ENCODE measurements around the gene ATG101. TPM values are rescaled to one million over a fixed set of nuclear protein-coding genes. Genes with fewer than 3 reads are reported as not detected.

Gene ATG101
- total RNA-seq, 2 experiments from 2014 or later, result 20.6 to 20.9 TPM

GRCh38 chr12:52032446-52032803, 37.4 kb upstream of the ATG101 start:
- Mint-ChIP-seq H3K27ac (peak overlapping the region; percentile 86), H3K27me3 (no peaks in the 10 kb centered on the region), H3K4me1 (ENCODE audit: low read depth) (peaks cover 33% of the 10 kb centered on the region), H3K36me3 (ENCODE audit: low read depth) (no peaks in the 10 kb centered on the region), H3K4me3 (peak overlapping the region; percentile 80), H3K9me3 (no peaks in the 10 kb centered on the region)
- intact Hi-C loops (cut with DNase I, micrococcal nuclease), result loop anchor here in 1 of 2 experiments (2.0 kb wide), 1 partner anchor 38 kb away; no protein-coding TSS in a partner anchor
- Histone ChIP-seq H3K27ac (ENCODE audit: low read depth in 1 of 2, low read length in 2 of 2) (peak overlapping the region; percentile 43 to 57), H3K27me3 (ENCODE audit: control insufficient read depth in 1 of 2, insufficient read depth in 2 of 2, low read length in 2 of 2) (no peaks in the 10 kb centered on the region), H3K4me3 (ENCODE audit: low read length) (peak overlapping the region; percentile 56), H3K9me3 (ENCODE audit: control insufficient read depth in 1 of 2, insufficient read depth in 1 of 2, low read length in 2 of 2) (no peaks in the 10 kb centered on the region), H3K4me1 (ENCODE audit: insufficient read depth, low read length) (peaks cover 34% of the 10 kb centered on the region), H3K36me3 (ENCODE audit: insufficient read depth, low read length) (no peaks in the 10 kb centered on the region)
- ATAC-seq (ENCODE audit: poor library complexity), result peak; percentile 3
- CTCF ChIA-PET, result interaction anchor here (1.2 to 9.8 kb wide), 6 partner anchors 9 to 84 kb away, joined by 5 to 89 read pairs (median 8); partner anchors contain the start of genes ATG101, NR4A1 and TAMALIN
- peak in 1 of 14 experiments; percentile 44 for DNase-seq
- POLR2A ChIA-PET, result interaction anchor here (1.0 to 5.0 kb wide), 8 partner anchors 9 to 212 kb away, joined by 3 to 37 read pairs (median 7); partner anchors contain the start of genes ATG101, NR4A1 and TAMALIN
- no peak for TF ChIP-seq CTCF (IDR thresholded peaks at IDR 0.05)

DNA sequence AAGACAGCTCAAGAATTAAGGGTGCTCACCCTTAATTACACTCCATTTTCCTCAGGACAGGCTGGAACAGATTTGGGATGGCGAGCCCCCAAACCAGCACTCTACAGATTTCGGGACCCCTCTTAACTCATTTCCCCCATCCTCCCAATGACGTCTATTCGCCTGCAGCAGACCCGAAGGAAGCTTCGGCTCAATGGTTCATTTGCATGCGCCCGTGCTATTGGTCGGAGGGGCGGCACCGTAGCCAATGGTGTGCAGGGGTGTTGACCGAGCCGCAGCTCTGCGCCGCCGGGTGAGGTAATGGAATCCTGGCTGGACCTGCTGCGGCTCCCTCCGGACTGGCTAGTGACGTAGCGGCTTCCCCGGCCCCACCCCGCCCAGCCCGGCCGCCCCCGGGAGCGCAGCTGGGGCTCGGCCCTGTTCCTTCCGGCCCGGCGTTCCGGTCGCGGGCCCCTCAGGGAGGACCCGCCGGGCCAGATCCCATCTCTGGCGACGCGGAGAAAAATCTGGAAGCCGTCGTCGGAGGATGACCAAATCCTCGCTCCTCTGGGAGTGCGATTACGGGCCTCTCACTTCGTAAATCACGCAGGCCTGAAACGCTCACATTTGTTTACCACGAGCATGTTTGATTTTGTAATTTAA, 36.9 kb upstream of the ATG101 start:
- Histone ChIP-seq H3K4me1 (ENCODE audit: insufficient read depth, low read length) (peaks cover 39% of the 10 kb centered on the region), H3K9me3 (ENCODE audit: control insufficient read depth in 1 of 2, insufficient read depth in 1 of 2, low read length in 2 of 2) (no peaks in the 10 kb centered on the region), H3K27me3 (ENCODE audit: control insufficient read depth in 1 of 2, insufficient read depth in 2 of 2, low read length in 2 of 2) (no peaks in the 10 kb centered on the region), H3K4me3 (ENCODE audit: low read length) (peak overlapping the region; percentile 56), H3K27ac (ENCODE audit: low read depth in 1 of 2, low read length in 2 of 2) (peak overlapping the region; percentile 43 to 84), H3K36me3 (ENCODE audit: insufficient read depth, low read length) (no peaks in the 10 kb centered on the region)
- ChIA-PET CTCF (interaction anchor here (1.2 to 9.8 kb wide), 6 partner anchors 10 to 84 kb away, joined by 3 to 89 read pairs (median 6); partner anchors contain the start of genes ATG101 and NR4A1), POLR2A (interaction anchor here (1.0 to 5.0 kb wide), 8 partner anchors 10 to 212 kb away, joined by 3 to 37 read pairs (median 7); partner anchors contain the start of genes ATG101, NR4A1 and TAMALIN)
- TF ChIP-seq CTCF (IDR thresholded peaks at IDR 0.05), result no peak
- peak; percentile 59 to 97 (median 79) for DNase-seq
- Mint-ChIP-seq H3K27me3 (no peaks in the 10 kb centered on the region), H3K27ac (peak overlapping the region; percentile 86), H3K36me3 (ENCODE audit: low read depth) (no peaks in the 10 kb centered on the region), H3K4me3 (peak overlapping the region; percentile 80), H3K4me1 (ENCODE audit: low read depth) (peaks cover 33% of the 10 kb centered on the region), H3K9me3 (no peaks in the 10 kb centered on the region)
- peak; percentile 83 for ATAC-seq (ENCODE audit: poor library complexity)
- intact Hi-C loops (cut with DNase I, micrococcal nuclease), result loop anchor here in 1 of 2 experiments (2.0 kb wide), 1 partner anchor 38 kb away; no protein-coding TSS in a partner anchor

- H3K4me3 ChIP-seq (ENCODE audit: low read length), result peak overlapping the region; percentile 56
- intact Hi-C loops (cut with DNase I, micrococcal nuclease), result loop anchor here in 1 of 2 experiments (2.0 kb wide), 1 partner anchor 37 kb away; no protein-coding TSS in a partner anchor
- H3K27ac Mint-ChIP-seq, result peak overlapping the region; percentile 86
- H3K27ac ChIP-seq (ENCODE audit: low read depth in 1 of 2, low read length in 2 of 2), result peak overlapping the region; percentile 43 to 84
- no peaks in the 10 kb centered on the region for H3K9me3 Mint-ChIP-seq
- H3K27me3 ChIP-seq (ENCODE audit: control insufficient read depth in 1 of 2, insufficient read depth in 2 of 2, low read length in 2 of 2), result no peaks in the 10 kb centered on the region
- H3K36me3 Mint-ChIP-seq (ENCODE audit: low read depth), result no peaks in the 10 kb centered on the region
- ChIA-PET POLR2A (interaction anchor here (1.0 to 5.0 kb wide), 8 partner anchors 10 to 213 kb away, joined by 3 to 37 read pairs (median 7); partner anchors contain the start of genes ATG101, NR4A1 and TAMALIN), CTCF (interaction anchor here (1.2 to 9.8 kb wide), 5 partner anchors 10 to 40 kb away, joined by 3 to 89 read pairs (median 8); partner anchors contain the start of genes ATG101 and NR4A1)
- ATAC-seq (ENCODE audit: poor library complexity) (no peak), DNase-seq (no peak)
- H3K4me1 Mint-ChIP-seq (ENCODE audit: low read depth), result peaks cover 39% of the 10 kb centered on the region
- peak overlapping the region; percentile 77 for H3K4me3 Mint-ChIP-seq
- no peak for TF ChIP-seq CTCF (IDR thresholded peaks at IDR 0.05)
- peaks cover 44% of the 10 kb centered on the region for H3K4me1 ChIP-seq (ENCODE audit: insufficient read depth, low read length)
- H3K36me3 ChIP-seq (ENCODE audit: insufficient read depth, low read length), result no peaks in the 10 kb centered on the region
- no peaks in the 10 kb centered on the region for H3K9me3 ChIP-seq (ENCODE audit: control insufficient read depth in 1 of 2, insufficient read depth in 1 of 2, low read length in 2 of 2)
- no peaks in the 10 kb centered on the region for H3K27me3 Mint-ChIP-seq
These were observed 36.2 kb upstream of the ATG101 start for GRCh38 chr12:52033446-52034140.

All from CD4-positive, alpha-beta T cell (primary cell).